Psoas muscle (tissue), 8 donors: ENCODE data around the gene TRIM72. TPM values are rescaled to one million over a fixed set of nuclear protein-coding genes. Genes with fewer than 3 reads are reported as not detected.
"Not testable (repeated sequence)": the region's sequence is repeated elsewhere in the genome, so short reads cannot be mapped to it uniquely, and the experiment has no call there.

Experiments used
- ATAC-seq, 4 donors: fragments of 200-7000 bp; cut with Tn5 transposase; one replicate each; pipeline ENCODE4 v1.9.1; 2020; ENCODE audit warnings: moderate library complexity in 3 of 4, mild to moderate bottlenecking in 2 of 4
- DNase-seq, 2 donors: peaks; one replicate each; pipeline ENCODE4 v3.0.0-alpha.2; 2020
- H3K27ac ChIP-seq: fragments of 200-600 bp; one replicate; pipeline ENCODE4 v1.8.0; 2022
- H3K27me3 ChIP-seq, 3 donors: fragments of 200-600 bp in 1 of 3; one replicate each; pipeline versions ENCODE4 v1.6.1 to v1.8.0; 2013 to 2022; ENCODE audit warnings: low read length in 2 of 3, mild to moderate bottlenecking in 2 of 3, moderate library complexity in 1 of 3; ENCODE audit not compliant: insufficient read depth in 3 of 3
- H3K36me3 ChIP-seq, 2 donors: fragments of 200-600 bp in 1 of 2; one replicate each; pipeline versions ENCODE4 v1.6.1 to v1.8.0; 2013 to 2022; ENCODE audit warnings: low read depth in 1 of 2, mild to moderate bottlenecking in 1 of 2, moderate library complexity in 1 of 2; ENCODE audit not compliant: insufficient read depth in 1 of 2
- H3K4me1 ChIP-seq: fragments of 200-600 bp; one replicate; pipeline ENCODE4 v1.8.0; 2022
- H3K4me3 ChIP-seq: fragments of 200-600 bp; one replicate; pipeline ENCODE4 v1.8.0; 2022; ENCODE audit warnings: mild to moderate bottlenecking
- H3K9me3 ChIP-seq: fragments of 200-600 bp; one replicate; pipeline ENCODE4 v1.8.0; 2022
- WGBS, 3 donors: extraction: QIAGEN DNeasy Blood & Tissue Kit; methylation state at CpG; one replicate each; pipeline versions ENCODE4 v1.1.6 to v1.1.7; 2013; 5-methylcytosine and 5-hydroxymethylcytosine counted together
- intact Hi-C, 2 donors: fragments of 100-400 bp; cut with DNase I; formaldehyde crosslinking; loops; one replicate each; pipeline versions ENCODE4 v1.11.0 to v1.14.2; 2022
- polyA plus RNA-seq, 3 donors: library from polyadenylated mRNA; stranded (reverse); fragments of 200-250 nt; gene quantifications; one replicate each; pipeline ENCODE4 v1.2.3, GENCODE V29; 2013
- total RNA-seq, 4 donors: library from RNA; stranded (reverse); fragmentation: NEBNext Ultra II Directional in 2 of 4; extraction: Animal tissue kit (Norgen Biotek cat#: 25700) in 2 of 4; gene quantifications; one replicate each; pipeline versions ENCODE4 v1.2.1 to v1.2.4, GENCODE V29; 2021 to 2023
- TF ChIP-seq, protein P1 (sequence below): fragments of 200-600 bp; IDR thresholded peaks from one replicate; pipeline ENCODE4 v1.8.0; 2022; ENCODE audit warnings: antibody characterized with exemption
- donor health status: healthy with polysubstance abuse.
- donor health status: DM: no; HTN: no; CAD: no; lungs with moderate emphysema.
- donor health status: Bipolar disorder and iron deficiency.
- donor health status: healthy.
- donor health status: DM: yes; HTN: yes; CAD: no.
- donor health status: DM: no; HTN: no; CAD: no.
- donor health status: DM: no; HTN: no; CAD: no.
- donor health status: DM: yes; HTN: yes; CAD: no.

Gene TRIM72
- total and polyA plus RNA-seq, 7 donors, result 62.9 to 236 (median 155) TPM

DNA sequence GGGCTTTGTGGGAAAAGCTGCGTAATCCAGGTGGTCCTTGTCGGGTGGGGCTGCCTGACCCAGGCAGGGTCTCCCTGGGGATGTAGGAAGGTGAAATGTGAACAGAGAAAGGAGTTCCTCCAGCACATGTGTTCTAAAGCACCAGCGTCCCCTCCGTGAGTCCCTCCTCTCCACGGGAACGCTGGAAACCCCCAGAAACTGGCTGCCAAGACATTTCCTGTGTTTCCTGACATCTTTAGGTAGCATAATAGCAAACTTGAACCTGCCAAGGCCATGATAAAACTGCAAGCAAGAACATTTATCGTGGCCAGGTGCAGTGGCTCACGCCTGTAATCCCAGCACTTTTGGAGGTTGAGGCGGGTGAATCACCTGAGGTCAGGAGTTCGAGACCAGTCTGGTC, 15.6 kb downstream of the TRIM72 start:
- H3K27me3 ChIP-seq, result no peaks in the 10 kb centered on the region
- ATAC-seq (peak in 2 of 4 donors; percentile 2 to 38), DNase-seq (no peak)
- peaks cover 3 to 19% of the 10 kb centered on the region in 2 donors for H3K36me3 ChIP-seq
- no peaks in the 10 kb centered on the region for H3K4me1 ChIP-seq
- H3K9me3 ChIP-seq, result no peaks in the 10 kb centered on the region
- WGBS, 3 donors, result 50 to 60% (median 54%) methylated on average over 10 of the region's 10 CpGs
- TF ChIP-seq, protein P1, sequence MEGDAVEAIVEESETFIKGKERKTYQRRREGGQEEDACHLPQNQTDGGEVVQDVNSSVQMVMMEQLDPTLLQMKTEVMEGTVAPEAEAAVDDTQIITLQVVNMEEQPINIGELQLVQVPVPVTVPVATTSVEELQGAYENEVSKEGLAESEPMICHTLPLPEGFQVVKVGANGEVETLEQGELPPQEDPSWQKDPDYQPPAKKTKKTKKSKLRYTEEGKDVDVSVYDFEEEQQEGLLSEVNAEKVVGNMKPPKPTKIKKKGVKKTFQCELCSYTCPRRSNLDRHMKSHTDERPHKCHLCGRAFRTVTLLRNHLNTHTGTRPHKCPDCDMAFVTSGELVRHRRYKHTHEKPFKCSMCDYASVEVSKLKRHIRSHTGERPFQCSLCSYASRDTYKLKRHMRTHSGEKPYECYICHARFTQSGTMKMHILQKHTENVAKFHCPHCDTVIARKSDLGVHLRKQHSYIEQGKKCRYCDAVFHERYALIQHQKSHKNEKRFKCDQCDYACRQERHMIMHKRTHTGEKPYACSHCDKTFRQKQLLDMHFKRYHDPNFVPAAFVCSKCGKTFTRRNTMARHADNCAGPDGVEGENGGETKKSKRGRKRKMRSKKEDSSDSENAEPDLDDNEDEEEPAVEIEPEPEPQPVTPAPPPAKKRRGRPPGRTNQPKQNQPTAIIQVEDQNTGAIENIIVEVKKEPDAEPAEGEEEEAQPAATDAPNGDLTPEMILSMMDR, result no peak
- no peak overlapping the region for H3K4me3 ChIP-seq
- no peak overlapping the region for H3K27ac ChIP-seq
- intact Hi-C loops, result no loop called here

DNA sequence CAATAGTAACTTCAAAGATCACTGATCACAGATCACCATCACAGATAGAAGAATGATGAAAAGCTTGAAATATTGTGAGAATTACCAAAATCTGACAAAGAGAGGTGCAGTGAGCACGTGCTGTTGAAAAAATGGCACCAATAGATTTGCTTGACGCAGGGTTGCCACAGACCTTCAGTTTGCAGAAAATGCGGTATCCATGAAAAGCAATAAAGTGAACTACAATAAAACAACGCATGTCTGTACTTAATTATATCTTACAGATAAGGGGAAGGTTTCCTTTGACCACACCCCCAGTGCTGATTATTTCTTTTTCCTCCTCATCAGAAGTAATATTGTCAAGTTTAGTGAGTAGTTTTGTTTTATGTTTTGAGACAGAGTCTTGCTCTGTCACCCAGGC, 24.1 kb downstream of the TRIM72 start:
- Histone ChIP-seq H3K9me3 (no peaks in the 10 kb centered on the region), H3K27me3 (no peaks in the 10 kb centered on the region), H3K4me1 (no peaks in the 10 kb centered on the region), H3K27ac (no peak overlapping the region), H3K4me3 (no peak overlapping the region), H3K36me3 (no peaks in the 10 kb centered on the region)
- TF ChIP-seq, protein P1, result no peak
- intact Hi-C loops, result no loop called here
- DNase-seq, result no peak
- WGBS, 3 donors, result 80 to 83% (median 81%) methylated on average over 4 of the region's 4 CpGs
- ATAC-seq, result no peak

DNA sequence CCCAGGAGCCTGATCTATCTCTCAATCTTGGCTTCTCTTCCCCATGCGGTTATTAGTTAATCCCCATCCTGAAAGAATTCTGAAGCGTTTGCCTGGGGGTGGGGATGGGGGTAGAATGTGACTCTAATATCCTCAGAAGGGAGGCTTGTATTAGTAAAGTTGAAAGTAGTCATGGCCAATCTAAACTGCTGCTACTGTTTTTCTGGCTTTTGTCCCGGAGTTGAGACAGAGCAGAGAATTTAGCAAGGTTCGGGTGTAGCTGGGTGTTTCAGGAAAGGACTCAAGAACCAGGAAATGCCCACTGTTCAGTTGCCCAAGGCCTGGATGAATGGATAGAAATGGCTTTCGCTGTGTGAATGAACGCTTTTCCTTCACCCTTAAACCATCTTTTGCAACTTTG, 28.3 kb downstream of the TRIM72 start:
- Histone ChIP-seq H3K4me1 (no peaks in the 10 kb centered on the region), H3K9me3 (no peaks in the 10 kb centered on the region), H3K4me3 (no peak overlapping the region), H3K36me3 (no peaks in the 10 kb centered on the region), H3K27ac (no peak overlapping the region), H3K27me3 (peaks cover 0 to 3% (median 0%) of the 10 kb centered on the region in 3 donors)
- DNase-seq, result no peak
- TF ChIP-seq, protein P1, result no peak
- WGBS, 3 donors, result 40 to 49% (median 46%) methylated on average over 6 of the region's 6 CpGs
- no peak for ATAC-seq
- intact Hi-C loops, result loop anchor here in 1 of 2 donors (10.0 kb wide), 1 partner anchor 153 kb away; the partner anchor contains the start of gene ITGAD

DNA sequence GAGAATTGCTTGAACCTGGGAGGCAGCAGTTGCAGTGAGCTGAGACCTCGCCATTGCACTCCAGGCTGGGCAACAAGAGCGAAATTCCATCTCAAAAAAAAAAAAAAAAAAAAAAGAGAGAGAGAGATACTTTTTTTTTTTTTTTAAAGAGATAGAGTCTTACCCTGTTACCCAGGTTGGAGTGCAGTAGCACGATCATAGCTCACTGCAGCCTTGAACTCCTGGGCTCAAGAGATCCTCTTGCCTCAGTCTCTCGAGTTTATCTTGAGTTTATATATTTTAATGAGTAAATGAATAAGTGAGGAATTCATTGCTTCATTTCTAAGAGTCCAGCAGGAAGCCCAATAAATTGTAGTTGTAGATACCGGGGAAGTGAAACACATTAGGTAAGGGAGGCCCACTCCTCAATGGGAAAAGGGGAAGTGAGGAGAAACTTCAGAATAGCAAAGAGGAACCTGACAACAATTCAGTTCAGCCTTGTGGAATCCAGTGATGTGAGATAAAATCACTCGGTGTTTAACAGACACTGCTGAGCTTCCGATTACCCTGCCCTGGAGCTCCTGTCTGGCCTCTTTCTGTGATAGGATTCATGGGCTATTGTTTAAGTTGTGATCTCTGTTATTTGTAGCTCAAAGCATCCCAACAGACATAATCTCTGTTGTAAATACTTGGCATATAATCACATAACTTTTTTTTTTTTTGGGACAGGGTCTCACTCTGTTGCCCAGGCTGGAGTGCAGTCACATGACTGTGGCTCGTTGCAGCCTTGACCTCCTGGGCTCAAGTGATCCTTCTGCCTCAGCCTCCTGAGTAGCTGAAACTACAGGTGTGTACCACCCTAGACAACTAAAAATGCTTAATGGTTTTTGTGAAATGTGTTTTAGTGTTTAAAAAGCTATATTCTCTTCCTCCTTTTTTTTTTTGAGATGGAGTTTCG, 30.1 kb downstream of the TRIM72 start:
- WGBS, 3 donors, result 63 to 66% (median 64%) methylated on average over 7 to 9 of the region's 9 CpGs
- no peak for ATAC-seq
- H3K36me3 ChIP-seq, result no peaks in the 10 kb centered on the region
- no peak overlapping the region for H3K4me3 ChIP-seq
- H3K27ac ChIP-seq, result no peak overlapping the region
- intact Hi-C loops, result loop anchor here in 1 of 2 donors (10.0 kb wide), 1 partner anchor 151 kb away; the partner anchor contains the start of gene ITGAD
- DNase-seq, result no peak
- no peaks in the 10 kb centered on the region for H3K9me3 ChIP-seq
- TF ChIP-seq, protein P1, result no peak
- peaks cover 0 to 3% (median 0%) of the 10 kb centered on the region in 3 donors for H3K27me3 ChIP-seq
- H3K4me1 ChIP-seq, result no peaks in the 10 kb centered on the region

DNA sequence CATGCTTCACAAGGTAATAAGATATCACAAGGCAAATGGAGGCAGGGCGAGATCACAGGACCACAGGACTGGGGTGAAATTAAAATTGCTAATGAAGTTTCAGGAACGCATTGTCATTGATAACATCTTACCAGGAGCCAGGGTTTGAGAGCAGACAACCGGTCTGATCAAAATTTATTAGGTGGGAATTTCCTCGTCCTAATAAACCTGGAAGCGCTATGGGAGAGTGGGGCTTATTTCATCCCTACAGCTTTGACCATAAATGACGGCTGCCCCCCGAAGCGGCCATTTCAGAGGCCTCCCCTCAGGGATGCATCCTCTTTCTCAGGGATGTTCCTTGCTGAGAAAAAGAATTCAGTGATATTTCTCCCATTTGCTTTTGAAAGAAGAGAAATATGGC, 31.7 kb downstream of the TRIM72 start:
- not testable (repeated sequence) for H3K27ac ChIP-seq, H3K4me3 ChIP-seq, H3K4me1 ChIP-seq, H3K27me3 ChIP-seq, H3K36me3 ChIP-seq, ATAC-seq, H3K9me3 ChIP-seq, DNase-seq
- 24 to 29% (median 27%) methylated on average over 8 of the region's 8 CpGs for WGBS, 3 donors
- intact Hi-C loops, result loop anchor here in 1 of 2 donors (10.0 kb wide), 1 partner anchor 149 kb away; the partner anchor contains the start of gene ITGAD
